ENCODE results near the gene COA1.
A peak's percentile ranks its signal among the peaks of the same experiment; 100 is the strongest.
"Not testable (repeated sequence)": the region's sequence is repeated elsewhere in the genome, so short reads cannot be mapped to it uniquely, and the experiment has no call there.

Gene COA1, protein sequence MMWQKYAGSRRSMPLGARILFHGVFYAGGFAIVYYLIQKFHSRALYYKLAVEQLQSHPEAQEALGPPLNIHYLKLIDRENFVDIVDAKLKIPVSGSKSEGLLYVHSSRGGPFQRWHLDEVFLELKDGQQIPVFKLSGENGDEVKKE

DNA sequence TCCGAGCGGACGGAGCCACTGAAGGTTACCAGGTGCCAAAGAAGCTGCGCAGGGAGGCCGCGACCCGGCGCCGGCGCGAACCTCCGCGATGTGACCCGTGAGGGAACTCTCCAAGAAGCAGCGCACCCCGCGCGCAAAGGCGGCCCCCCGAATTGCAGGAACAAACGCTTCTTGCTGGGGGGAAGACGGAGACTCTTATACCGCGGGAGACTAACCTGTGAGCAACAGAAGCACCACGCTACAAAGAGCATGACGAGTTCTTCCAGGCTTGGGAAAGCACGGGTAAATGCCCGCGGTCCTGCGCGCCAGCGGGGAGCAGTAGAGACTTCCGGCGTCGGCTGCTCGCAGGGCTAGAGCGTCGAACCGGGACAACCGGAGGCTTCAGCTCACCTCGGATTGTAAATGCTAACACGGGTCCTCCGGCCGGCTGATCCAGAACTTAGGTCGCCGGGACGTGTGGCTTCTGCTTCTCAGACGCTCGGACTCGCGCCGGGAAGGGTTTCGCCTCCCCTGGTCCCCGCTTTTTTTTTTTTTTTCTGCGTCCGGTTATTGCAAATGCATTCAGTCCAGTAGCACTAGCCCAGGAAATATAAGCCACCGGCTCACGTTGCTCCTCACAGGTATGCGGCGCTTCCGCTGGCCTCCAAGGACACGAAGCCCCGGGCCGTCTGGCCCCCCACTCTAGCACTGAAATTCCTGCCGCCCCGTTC lies at the start of gene COA1:
COA1 (minus strand) TSS at position 310 of the 710 bp plus-strand sequence. CDS start 80,909 bp downstream, outside the sequence.
- peak; percentile 87 for DNase-seq

DNA sequence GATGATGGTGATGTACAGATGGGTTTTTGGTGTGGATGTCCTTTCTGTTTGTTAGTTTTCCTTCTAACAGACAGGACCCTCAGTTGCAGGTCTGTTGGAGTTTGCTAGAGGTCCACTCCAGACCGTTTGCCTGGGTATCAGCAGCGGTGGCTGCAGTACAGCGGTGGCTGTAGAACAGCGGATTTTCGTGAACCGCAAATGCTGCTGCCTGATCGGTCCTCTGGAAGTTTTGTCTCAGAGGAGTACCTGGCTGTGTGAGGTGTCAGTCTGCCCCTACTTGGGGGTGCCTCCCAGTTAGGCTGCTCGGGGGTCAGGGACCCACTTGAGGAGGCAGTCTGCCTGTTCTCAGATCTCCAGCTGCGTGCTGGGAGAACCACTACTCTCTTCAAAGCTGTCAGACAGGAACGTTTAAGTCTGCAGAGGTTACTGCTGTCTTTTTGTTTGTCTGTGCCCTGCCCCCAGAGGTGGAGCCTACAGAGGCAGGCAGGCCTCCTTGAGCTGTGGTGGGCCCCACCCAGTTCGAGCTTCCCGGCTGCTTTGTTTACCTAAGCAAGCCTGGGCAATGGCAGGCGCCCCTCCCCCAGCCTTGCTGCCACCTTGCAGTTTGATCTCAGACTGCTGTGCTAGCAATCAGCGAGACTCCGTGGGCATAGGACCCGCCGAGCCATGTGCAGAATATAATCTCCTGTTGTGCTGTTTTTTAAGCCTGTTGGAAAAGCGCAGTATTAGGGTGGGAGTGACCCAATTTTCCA lies 49.1 kb upstream of the COA1 start:
- DNase-seq: not testable (repeated sequence)

GRCh38 chr7:43775255-43775654 lies 45.9 kb upstream of the COA1 start:
- DNase-seq: not testable (repeated sequence)

GRCh38 chr7:43773268-43773667 lies 43.9 kb upstream of the COA1 start:
- DNase-seq: not testable (repeated sequence)

- DNase-seq: no peak
Observed at GRCh38 chr7:43771573-43771972, 42.2 kb upstream of the COA1 start.

- DNase-seq: no peak
Observed at GRCh38 chr7:43771128-43771527, 41.8 kb upstream of the COA1 start.

GRCh38 chr7:43769791-43770465 lies 40.6 kb upstream of the COA1 start:
- no peak for DNase-seq

GRCh38 chr7:43769281-43769680 lies 40.0 kb upstream of the COA1 start:
- DNase-seq: no peak

DNA sequence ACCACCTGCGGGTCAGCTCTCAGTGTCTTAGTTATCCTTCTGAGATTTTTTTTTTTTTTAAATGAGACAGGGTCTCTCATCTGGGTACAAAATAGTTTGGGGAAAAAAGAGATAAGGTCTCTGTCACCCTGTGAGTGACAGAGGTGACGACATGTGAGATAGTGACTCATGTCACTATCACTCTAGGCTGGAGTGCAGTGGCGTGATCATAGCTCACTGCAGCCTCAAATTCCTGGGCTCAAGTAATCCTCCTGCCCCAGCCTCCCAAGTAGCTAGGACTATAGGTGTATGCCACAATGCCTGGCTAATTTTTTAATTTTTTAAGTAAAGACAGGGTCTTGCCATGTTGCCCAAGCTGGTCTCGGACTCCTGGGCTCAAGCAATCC lies 39.6 kb upstream of the COA1 start:
- no peak for DNase-seq

DNA sequence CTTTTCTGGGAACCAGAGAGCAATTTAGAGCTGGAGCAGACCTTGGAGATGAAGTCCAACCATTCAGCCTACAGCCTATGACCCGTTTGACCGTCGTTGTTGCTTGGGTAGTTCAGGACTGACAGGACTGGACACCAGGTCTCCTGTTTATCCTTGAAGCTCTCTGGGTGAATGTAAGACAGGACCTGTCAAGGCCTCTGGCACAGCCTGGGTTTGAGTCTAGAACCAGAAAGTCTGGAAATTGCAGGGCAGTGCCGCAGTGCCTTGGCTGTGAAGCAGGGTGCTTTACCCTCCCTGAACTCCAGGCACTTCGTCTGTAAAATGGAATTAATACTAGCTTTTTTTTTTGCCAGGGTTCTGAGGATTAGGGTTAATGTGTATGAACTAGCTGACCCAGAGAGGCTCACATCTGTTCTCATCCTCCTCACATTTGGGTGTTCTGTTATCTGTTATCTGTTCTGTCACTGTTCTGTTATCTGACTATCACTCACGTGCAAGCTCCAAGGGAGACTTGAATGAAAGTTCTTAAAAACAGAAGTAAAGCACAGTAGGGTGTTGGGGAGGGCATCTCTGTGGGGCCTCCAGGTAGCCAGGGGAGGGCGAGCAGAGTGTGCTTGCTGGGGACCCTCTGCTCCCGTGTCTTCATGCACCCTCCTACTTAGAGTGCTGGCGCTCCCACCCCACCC lies 39.0 kb upstream of the COA1 start:
- DNase-seq: no peak

DNA sequence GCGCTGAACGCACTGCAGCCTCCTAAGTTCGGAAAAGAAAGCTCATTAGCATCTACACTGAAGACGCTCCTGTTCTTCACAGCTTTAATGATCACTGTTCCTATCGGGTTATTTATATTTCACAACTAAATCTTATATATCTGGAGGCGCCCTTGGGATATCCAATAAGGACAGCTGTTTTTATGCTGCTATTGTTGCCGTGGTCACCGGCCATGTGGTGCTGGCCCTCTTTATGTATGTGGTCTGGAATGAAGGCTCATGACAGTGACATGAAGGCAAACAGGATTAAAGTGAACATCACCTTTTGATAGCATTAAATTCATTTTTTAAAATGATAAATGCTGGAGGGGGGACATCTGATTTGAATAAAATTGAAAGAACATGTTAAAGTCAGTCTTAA lies 38.0 kb upstream of the COA1 start:
- no peak for DNase-seq

- DNase-seq: no peak
Observed at GRCh38 chr7:43766564-43766963, 37.2 kb upstream of the COA1 start.

GRCh38 chr7:43764807-43765491 lies 35.6 kb upstream of the COA1 start:
- DNase-seq: no peak

DNA sequence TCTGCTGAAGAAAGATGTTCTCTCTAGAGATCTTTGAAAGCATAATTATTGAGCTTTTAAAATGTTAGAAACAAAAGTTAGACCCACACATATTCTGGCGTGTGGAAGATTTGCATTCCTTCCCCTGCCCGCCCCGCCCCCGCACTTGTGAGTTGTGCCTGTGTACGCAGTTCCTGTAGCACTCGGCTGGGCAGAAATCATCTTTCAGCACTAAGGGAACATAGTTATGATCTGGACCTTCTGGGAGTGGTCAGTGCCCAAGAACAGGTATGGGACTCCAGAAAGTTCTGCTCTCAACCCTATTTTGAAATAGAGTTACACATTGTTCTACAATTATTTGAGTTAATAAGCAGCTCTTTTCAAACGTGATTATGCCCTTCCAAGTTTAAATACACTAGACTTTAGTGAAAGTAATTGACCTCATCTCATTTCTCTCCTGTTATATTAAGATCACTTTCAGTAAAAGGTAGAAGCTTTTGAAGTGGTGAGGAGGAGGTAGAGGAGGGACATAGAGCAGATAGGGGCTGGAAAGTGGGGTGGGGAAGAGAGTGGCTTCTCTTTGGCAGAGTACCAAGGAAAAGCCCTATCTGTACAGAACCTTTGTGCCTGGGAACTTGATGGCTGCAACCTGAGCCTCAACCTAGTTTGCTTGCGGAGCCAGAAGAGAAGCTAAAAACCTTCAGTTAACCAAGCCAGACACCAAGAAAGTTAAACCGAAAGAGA lies 34.9 kb upstream of the COA1 start:
- no peak for DNase-seq

- no peak for DNase-seq
Observed at GRCh38 chr7:43763183-43763582, 33.9 kb upstream of the COA1 start.

DNA sequence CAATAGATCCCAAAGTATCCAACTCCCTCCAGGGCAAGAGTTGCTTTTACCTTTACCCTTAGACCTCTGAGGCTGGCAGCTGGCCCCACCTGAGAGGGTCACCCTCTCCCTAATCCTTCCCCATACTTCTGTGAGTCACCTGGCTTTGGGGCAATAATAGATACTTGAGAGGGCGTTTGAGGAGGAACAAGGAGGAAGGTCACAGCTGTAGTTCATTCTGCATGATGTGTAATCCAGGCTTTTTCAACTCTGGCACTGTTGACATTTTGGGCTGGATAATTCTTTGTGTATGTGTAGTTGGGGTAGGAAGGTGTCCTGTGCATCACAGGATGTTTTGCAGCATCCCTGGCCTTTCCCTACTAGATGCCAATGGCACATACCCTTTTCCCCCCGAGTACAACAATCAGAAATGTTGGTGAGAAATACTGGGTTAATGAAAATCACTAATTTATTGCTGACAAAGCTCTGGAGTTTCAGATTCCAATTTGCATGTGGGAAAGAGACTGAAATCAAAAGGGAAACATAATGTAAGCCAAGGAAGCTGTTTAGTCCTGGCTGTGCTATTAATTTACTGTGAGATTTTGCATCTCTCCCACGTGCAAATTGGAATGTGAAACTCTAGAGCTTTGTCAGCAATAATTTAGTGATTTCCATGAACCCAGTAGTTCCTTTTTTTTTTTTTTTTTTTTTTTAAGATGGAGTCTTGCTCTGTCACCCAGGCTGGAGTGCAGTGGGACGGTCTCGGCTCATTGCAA lies 32.8 kb upstream of the COA1 start:
- no peak for DNase-seq

DNA sequence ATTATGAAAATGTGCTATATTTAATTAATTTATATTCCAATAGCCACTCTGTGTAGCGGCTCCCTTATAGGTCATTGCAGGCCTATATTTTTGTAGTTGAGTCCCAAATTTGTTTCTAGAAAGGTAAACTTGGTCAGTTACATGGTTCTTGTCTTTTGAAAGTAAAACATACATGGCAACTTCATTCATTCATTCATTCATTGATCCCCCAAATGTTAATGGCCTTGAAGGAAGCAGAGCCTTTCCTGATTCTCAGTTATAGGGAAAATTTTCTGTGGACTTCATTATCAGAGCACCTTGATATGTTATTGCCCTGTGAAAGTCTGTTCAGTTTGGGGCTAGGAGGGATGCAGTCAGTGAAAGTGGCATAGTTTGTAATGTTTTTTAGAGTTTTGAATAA lies 32.1 kb upstream of the COA1 start:
- DNase-seq: no peak

DNA sequence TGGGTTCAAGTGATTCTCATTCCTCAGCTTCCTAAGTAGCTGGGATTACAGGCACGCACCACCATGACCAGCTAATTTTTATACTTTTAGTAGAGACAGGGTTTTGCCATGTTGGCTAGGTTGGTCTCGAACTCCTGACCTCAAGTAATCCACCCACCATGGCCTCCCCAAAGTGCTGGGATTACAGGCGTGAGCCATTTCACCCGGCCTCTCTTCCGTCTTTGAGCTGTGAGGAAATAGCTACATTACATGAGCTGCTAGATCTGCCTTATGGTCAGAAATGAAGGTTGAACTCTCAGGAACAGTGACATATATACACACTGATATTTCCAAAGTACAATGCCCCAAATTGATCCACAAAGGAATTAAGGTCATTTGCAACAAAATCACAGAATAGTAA lies 31.5 kb upstream of the COA1 start:
- no peak for DNase-seq

- DNase-seq: no peak
Observed at GRCh38 chr7:43758822-43759683, 29.7 kb upstream of the COA1 start.
